GM12878 (cell line): ENCODE data around the gene GH1.

ENCODE experiments used
- ASH2L ChIP-seq: fragments of 300-600, 200-600 bp; sonication (generic); IDR thresholded peaks from 2 replicates; pipeline ENCODE4 v1.6.1; 2017; ENCODE audit warnings: low read depth, mild to moderate bottlenecking, borderline replicate concordance
- EP300 ChIP-seq, 2 experiments: fragments of 150-350 bp in 1 of 2; IDR thresholded peaks; 2 replicates each; pipeline ENCODE4 v1.6.1; 2011 to 2012; ENCODE audit warnings: low read depth in 2 of 2, low read length in 2 of 2, borderline replicate concordance in 1 of 2, improper control_type of control experiment in 1 of 2, inconsistent platforms in 1 of 2; ENCODE audit not compliant: control insufficient read depth in 1 of 2
- MAX ChIP-seq: IDR thresholded peaks from 2 replicates; pipeline ENCODE4 v1.6.1; 2012; ENCODE audit warnings: low read depth, low read length, improper control_type of control experiment
- NFYB ChIP-seq: IDR thresholded peaks from 2 replicates; pipeline ENCODE4 v1.6.1; 2011; ENCODE audit warnings: low read depth, mild to moderate bottlenecking, low read length, improper control_type of control experiment, moderate library complexity; ENCODE audit not compliant: insufficient read depth
- POLR2A ChIP-seq: IDR thresholded peaks from 2 replicates; pipeline ENCODE4 v1.6.1; 2011; ENCODE audit warnings: low read depth, mild to moderate bottlenecking, low read length
- RAD21 ChIP-seq: IDR thresholded peaks from 2 replicates; pipeline ENCODE4 v1.6.1; 2011; ENCODE audit warnings: mild to moderate bottlenecking, low read depth, low read length, moderate library complexity; ENCODE audit not compliant: insufficient read depth
- REST ChIP-seq: IDR thresholded peaks from 2 replicates; pipeline ENCODE4 v1.6.1; 2012; ENCODE audit warnings: mild to moderate bottlenecking, low read depth, low read length
- TAF1 ChIP-seq: IDR thresholded peaks from 2 replicates; pipeline ENCODE4 v1.6.1; 2011; ENCODE audit warnings: mild to moderate bottlenecking, low read depth, low read length, borderline replicate concordance
- USF1 ChIP-seq: IDR thresholded peaks from 2 replicates; pipeline ENCODE4 v1.6.1; 2011; ENCODE audit warnings: borderline replicate concordance, low read depth, mild to moderate bottlenecking, moderate library complexity, mixed read lengths, low read length; ENCODE audit not compliant: insufficient read depth; ENCODE audit errors: extremely low read length
- TF ChIP-seq, protein P1 (sequence below), 3 experiments: IDR thresholded peaks in 2 of 3; conservative IDR thresholded peaks in 1 of 3; 2 replicates each; pipeline ENCODE4 v1.5.1; 2011; ENCODE audit warnings: low read depth in 3 of 3, low read length in 3 of 3, mild to moderate bottlenecking in 3 of 3, control low read depth in 2 of 3, moderate library complexity in 2 of 3, inconsistent platforms in 1 of 3, mixed read lengths in 1 of 3; ENCODE audit not compliant: control insufficient read depth in 2 of 3, insufficient read depth in 1 of 3; ENCODE audit errors: extremely low read depth in 1 of 3

DNA sequence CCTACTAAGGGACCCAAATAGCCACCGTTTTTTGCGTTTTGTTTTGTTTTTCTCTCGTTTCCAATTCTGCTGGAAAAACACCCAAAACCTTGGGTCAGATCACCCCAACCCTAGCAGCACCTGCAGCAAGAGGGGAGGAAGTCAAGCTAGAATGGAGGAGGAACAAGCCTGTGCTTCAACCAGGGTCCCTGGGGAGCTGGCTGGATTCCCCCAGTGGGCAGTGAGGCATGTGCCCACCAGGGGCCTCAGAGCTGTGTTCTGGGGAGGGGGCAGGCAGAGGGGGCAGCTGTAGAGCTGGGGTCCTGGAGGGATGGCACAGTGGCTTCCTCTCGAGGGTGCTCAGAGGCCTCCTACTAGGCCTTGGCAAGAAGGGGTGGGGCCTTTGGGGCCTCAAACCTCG, 7.0 kb upstream of the GH1 start:
- TF ChIP-seq, protein P1, sequence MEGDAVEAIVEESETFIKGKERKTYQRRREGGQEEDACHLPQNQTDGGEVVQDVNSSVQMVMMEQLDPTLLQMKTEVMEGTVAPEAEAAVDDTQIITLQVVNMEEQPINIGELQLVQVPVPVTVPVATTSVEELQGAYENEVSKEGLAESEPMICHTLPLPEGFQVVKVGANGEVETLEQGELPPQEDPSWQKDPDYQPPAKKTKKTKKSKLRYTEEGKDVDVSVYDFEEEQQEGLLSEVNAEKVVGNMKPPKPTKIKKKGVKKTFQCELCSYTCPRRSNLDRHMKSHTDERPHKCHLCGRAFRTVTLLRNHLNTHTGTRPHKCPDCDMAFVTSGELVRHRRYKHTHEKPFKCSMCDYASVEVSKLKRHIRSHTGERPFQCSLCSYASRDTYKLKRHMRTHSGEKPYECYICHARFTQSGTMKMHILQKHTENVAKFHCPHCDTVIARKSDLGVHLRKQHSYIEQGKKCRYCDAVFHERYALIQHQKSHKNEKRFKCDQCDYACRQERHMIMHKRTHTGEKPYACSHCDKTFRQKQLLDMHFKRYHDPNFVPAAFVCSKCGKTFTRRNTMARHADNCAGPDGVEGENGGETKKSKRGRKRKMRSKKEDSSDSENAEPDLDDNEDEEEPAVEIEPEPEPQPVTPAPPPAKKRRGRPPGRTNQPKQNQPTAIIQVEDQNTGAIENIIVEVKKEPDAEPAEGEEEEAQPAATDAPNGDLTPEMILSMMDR (IDR thresholded peaks at IDR 0.05 in 2 of 3, conservative IDR thresholded peaks at IDR 0.05 in 1 of 3; ENCODE audit: control insufficient read depth in 2 of 3, extremely low read depth in 1 of 3, insufficient read depth in 1 of 3, low read depth in 3 of 3, low read length in 3 of 3): no peak
- no peak for TF ChIP-seq USF1
- no peak for TF ChIP-seq ASH2L
- TF ChIP-seq TAF1: no peak
- no peak for TF ChIP-seq REST
- TF ChIP-seq NFYB: no peak
- TF ChIP-seq MAX: no peak
- no peak for TF ChIP-seq POLR2A
- no peak for TF ChIP-seq EP300 (IDR thresholded peaks at IDR 0.05; ENCODE audit: borderline replicate concordance in 1 of 2, control insufficient read depth in 1 of 2, low read depth in 2 of 2, low read length in 2 of 2)
- no peak for TF ChIP-seq RAD21
